DND-41 (cell line): ENCODE measurements around the gene FOXA1.

Experiments
- ATAC-seq: fragments of 200-7000 bp; cut with Tn5 transposase; 3 replicates; pipeline ENCODE4 v1.9.1; 2021; ENCODE audit warnings: low read depth; ENCODE audit not compliant: insufficient read depth
- DNase-seq: peaks from one replicate; pipeline ENCODE4 v3.0.0-alpha.2; 2020
- H2AFZ ChIP-seq: 2 replicates; pipeline ENCODE4 v1.6.0; 2012; ENCODE audit warnings: low read depth, low read length
- H3K27ac ChIP-seq: 2 replicates; pipeline ENCODE4 v1.5.1; 2012; ENCODE audit warnings: low read length, inconsistent platforms
- H3K27me3 ChIP-seq: fragments of 200-600 bp; sonication (generic); 2 replicates; pipeline ENCODE4 v1.6.0; 2012; ENCODE audit warnings: low read length, mild to moderate bottlenecking, inconsistent platforms; ENCODE audit not compliant: insufficient read depth, poor library complexity
- H3K36me3 ChIP-seq: 2 replicates; pipeline ENCODE4 v1.5.1; 2012; ENCODE audit warnings: low read length, inconsistent platforms; ENCODE audit not compliant: insufficient read depth
- H3K4me1 ChIP-seq: 2 replicates; pipeline ENCODE4 v1.5.1; 2012; ENCODE audit warnings: mild to moderate bottlenecking, low read length; ENCODE audit not compliant: insufficient read depth
- H3K4me2 ChIP-seq: 2 replicates; pipeline ENCODE4 v1.6.0; 2012; ENCODE audit warnings: mild to moderate bottlenecking, moderate library complexity, low read length, inconsistent platforms; ENCODE audit not compliant: insufficient read depth
- H3K4me3 ChIP-seq, 2 experiments: fragments of 200-600 bp in 1 of 2; shearing (Covaris generic) in 1 of 2; 2 replicates each; pipeline ENCODE4 v1.5.1; 2012 to 2016; ENCODE audit warnings: inconsistent platforms in 2 of 2, low read length in 2 of 2, mild to moderate bottlenecking in 2 of 2, low read depth in 1 of 2, moderate library complexity in 1 of 2
- H3K79me2 ChIP-seq: 2 replicates; pipeline ENCODE4 v1.6.0; 2012; ENCODE audit warnings: low read length, inconsistent platforms; ENCODE audit not compliant: insufficient read depth
- H3K9ac ChIP-seq: 2 replicates; pipeline ENCODE4 v1.6.0; 2012; ENCODE audit warnings: low read depth, mild to moderate bottlenecking, inconsistent platforms, low read length, moderate library complexity
- H3K9me3 ChIP-seq: 2 replicates; pipeline ENCODE4 v1.5.1; 2012; ENCODE audit warnings: low read length, moderate library complexity, mild to moderate bottlenecking, inconsistent platforms; ENCODE audit not compliant: insufficient read depth, severe bottlenecking
- H4K20me1 ChIP-seq: 2 replicates; pipeline ENCODE4 v1.6.0; 2012; ENCODE audit warnings: low read length; ENCODE audit not compliant: insufficient read depth
- EZH2 ChIP-seq: IDR thresholded peaks from 3 replicates; pipeline ENCODE4 v1.6.1; 2012; ENCODE audit warnings: borderline replicate concordance, low read depth, mild to moderate bottlenecking, moderate library complexity, low read length, inconsistent platforms; ENCODE audit not compliant: severe bottlenecking
- TF ChIP-seq, protein P1 (sequence below): IDR thresholded peaks from 2 replicates; pipeline ENCODE4 v1.5.1; 2012; ENCODE audit warnings: borderline replicate concordance, low read length, moderate library complexity, mild to moderate bottlenecking; ENCODE audit not compliant: poor library complexity, severe bottlenecking; ENCODE audit errors: extremely low read depth

FOXA1 gene

DNA sequence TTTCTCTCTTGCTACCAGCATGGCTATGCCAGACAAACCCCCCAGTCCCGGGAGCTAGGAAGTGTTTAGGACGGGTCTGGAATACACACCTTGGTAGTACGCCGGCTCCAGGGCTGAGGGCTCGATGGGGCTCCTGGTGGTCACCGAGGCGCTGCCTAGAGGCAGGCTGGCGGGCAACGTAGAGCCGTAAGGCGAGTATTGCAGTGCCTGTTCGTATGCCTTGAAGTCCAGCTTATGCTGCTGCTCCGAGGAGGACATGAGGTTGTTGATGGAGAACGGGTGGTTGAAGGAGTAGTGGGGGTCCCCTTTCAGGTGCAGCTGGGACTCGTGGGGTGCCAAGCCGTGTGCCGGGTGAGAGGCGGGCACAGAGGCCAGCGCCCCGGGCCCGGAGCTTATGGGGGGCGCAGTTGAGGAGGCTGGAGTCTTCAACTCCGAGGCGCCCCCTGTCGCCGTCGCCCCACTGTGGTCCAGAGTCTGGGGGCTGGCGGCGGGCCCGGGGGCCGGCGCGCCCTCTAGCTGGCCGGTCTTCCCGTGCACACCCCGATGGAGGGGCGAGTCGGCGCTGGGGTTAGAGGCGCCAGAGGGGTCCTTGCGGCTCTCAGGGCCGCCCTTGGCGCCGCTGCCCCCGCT lies 3.6 kb downstream of the FOXA1 start:
- H3K79me2 ChIP-seq, result no peaks in the 10 kb centered on the region
- H3K9me3 ChIP-seq, result no peaks in the 10 kb centered on the region
- no peak for DNase-seq
- ATAC-seq, result no peak
- no peak overlapping the region for H3K4me2 ChIP-seq
- no peak for TF ChIP-seq EZH2
- TF ChIP-seq, protein P1, sequence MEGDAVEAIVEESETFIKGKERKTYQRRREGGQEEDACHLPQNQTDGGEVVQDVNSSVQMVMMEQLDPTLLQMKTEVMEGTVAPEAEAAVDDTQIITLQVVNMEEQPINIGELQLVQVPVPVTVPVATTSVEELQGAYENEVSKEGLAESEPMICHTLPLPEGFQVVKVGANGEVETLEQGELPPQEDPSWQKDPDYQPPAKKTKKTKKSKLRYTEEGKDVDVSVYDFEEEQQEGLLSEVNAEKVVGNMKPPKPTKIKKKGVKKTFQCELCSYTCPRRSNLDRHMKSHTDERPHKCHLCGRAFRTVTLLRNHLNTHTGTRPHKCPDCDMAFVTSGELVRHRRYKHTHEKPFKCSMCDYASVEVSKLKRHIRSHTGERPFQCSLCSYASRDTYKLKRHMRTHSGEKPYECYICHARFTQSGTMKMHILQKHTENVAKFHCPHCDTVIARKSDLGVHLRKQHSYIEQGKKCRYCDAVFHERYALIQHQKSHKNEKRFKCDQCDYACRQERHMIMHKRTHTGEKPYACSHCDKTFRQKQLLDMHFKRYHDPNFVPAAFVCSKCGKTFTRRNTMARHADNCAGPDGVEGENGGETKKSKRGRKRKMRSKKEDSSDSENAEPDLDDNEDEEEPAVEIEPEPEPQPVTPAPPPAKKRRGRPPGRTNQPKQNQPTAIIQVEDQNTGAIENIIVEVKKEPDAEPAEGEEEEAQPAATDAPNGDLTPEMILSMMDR, result no peak
- H3K4me3 ChIP-seq, result no peak overlapping the region
- H4K20me1 ChIP-seq, result no peaks in the 10 kb centered on the region
- H2AFZ ChIP-seq, result no peak overlapping the region
- H3K9ac ChIP-seq, result no peak overlapping the region
- H3K27me3 ChIP-seq, result no peaks in the 10 kb centered on the region
- H3K27ac ChIP-seq, result no peak overlapping the region
- H3K36me3 ChIP-seq, result no peaks in the 10 kb centered on the region
- H3K4me1 ChIP-seq, result no peaks in the 10 kb centered on the region

DNA sequence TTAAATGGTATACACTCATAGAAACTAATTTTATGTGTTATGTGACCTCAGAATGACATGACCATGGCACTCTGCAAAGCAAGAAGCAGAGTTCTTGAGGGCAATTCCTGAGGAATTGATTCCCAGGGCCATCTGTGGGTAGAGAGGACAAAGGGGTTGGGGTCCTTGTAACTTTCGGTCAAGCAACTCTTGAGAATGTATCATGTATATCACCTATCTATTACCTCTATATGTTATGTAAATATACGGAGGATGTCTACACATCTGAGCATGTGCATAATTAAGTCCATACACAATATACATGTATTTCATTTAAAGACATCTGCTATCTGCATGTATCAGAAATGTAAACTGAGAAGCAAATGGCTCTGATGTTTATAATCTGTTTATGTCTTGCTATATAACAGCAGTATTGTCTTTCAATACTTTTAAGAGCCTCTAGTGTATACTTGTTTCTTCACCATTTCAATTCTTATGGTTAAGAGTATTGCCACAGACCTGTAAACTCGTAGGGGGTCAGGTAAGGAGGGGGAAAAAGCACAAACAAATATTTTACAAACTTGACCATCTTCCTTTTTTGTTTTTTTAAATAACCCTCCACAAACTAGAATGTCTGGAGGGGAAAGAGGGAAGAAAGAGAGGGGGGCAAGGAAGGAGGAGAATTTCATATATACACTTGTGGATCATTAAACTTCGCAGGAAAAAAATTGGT lies 4.5 kb downstream of the FOXA1 start:
- no peak overlapping the region for H3K27ac ChIP-seq
- no peak for TF ChIP-seq EZH2
- TF ChIP-seq, protein P1, result no peak
- no peaks in the 10 kb centered on the region for H3K79me2 ChIP-seq
- DNase-seq (no peak), ATAC-seq (no peak)
- H4K20me1 ChIP-seq, result no peaks in the 10 kb centered on the region
- no peak overlapping the region for H3K4me2 ChIP-seq
- H3K27me3 ChIP-seq, result no peaks in the 10 kb centered on the region
- H3K36me3 ChIP-seq, result no peaks in the 10 kb centered on the region
- no peak overlapping the region for H2AFZ ChIP-seq
- no peak overlapping the region for H3K9ac ChIP-seq
- H3K4me1 ChIP-seq, result no peaks in the 10 kb centered on the region
- no peaks in the 10 kb centered on the region for H3K9me3 ChIP-seq
- no peak overlapping the region for H3K4me3 ChIP-seq

DNA sequence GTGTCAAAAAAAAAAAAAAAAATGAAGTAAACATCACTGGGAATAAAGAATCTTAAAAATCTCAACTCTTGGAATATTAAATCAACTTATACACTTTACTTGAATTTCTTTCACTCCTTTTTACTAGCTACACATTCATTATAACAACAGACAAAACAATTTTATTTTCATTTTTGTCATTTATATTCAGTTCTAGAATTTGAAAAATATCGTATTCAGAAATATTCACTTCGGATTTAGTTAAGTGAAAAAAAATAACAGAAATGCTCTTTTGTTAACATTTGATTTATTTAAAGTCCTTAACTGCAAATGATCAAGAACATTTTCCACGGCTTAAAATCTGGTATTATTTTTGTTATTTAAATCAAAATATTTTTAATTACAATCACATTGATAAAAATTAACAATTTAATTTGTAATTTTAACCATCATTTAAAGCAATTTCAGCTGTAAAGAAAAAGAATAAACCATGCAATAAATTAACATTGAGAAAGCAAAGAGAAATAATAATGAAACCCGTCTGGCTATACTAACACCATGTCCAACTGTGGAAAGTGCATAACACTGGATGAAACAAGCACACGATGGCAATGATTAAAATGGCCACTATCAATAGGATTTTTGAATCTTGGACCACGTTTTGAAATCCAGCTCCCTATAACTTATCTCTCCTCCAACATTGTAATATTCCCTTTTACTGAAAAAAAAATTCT lies 5.2 kb downstream of the FOXA1 start:
- Histone ChIP-seq H3K9me3 (no peaks in the 10 kb centered on the region), H3K27ac (no peak overlapping the region), H3K4me2 (no peak overlapping the region), H3K36me3 (no peaks in the 10 kb centered on the region), H3K27me3 (no peaks in the 10 kb centered on the region), H3K4me1 (no peaks in the 10 kb centered on the region), H3K79me2 (no peaks in the 10 kb centered on the region), H4K20me1 (no peaks in the 10 kb centered on the region), H2AFZ (no peak overlapping the region), H3K9ac (no peak overlapping the region), H3K4me3 (no peak overlapping the region)
- no peak for TF ChIP-seq EZH2
- TF ChIP-seq, protein P1, result no peak
- DNase-seq (no peak), ATAC-seq (no peak)
